OCI-LY1 (cell line): Measurements from ENCODE around the gene ST3GAL5.
A peak's percentile ranks its signal among the peaks of the same experiment; 100 is the strongest.

ENCODE experiments used
- H2AFZ ChIP-seq: fragments of 200-600 bp; sonication (generic), shearing (Covaris generic); 2 replicates; pipeline ENCODE4 v1.6.0; 2014; ENCODE audit warnings: antibody characterized with exemption, mild to moderate bottlenecking, low read length
- H3F3A ChIP-seq: fragments of 200-600 bp; sonication (generic), shearing (Covaris generic); 2 replicates; pipeline ENCODE4 v1.6.0; 2014; ENCODE audit warnings: mild to moderate bottlenecking, antibody characterized with exemption, low read length, moderate library complexity; ENCODE audit not compliant: insufficient read depth
- H3K27ac ChIP-seq: fragments of 200-600 bp; sonication (generic); 2 replicates; pipeline ENCODE4 v1.5.1; 2014; ENCODE audit warnings: low read length, mixed run types, mild to moderate bottlenecking, low read depth; ENCODE audit not compliant: poor library complexity, severe bottlenecking
- H3K27me3 ChIP-seq: fragments of 200-600 bp; sonication (generic); 2 replicates; pipeline ENCODE4 v1.6.0; 2014; ENCODE audit warnings: antibody characterized with exemption, mild to moderate bottlenecking, low read length, moderate library complexity; ENCODE audit not compliant: insufficient read depth
- H3K36me3 ChIP-seq: fragments of 200-600 bp; sonication (generic); 2 replicates; pipeline ENCODE4 v1.6.1; 2014; ENCODE audit warnings: mild to moderate bottlenecking, antibody characterized with exemption, low read length, moderate library complexity, mixed read lengths; ENCODE audit not compliant: insufficient read depth
- H3K4me1 ChIP-seq: fragments of 200-600 bp; sonication (generic); 2 replicates; pipeline ENCODE4 v1.5.1; 2014; ENCODE audit warnings: mild to moderate bottlenecking, low read length, moderate library complexity; ENCODE audit not compliant: insufficient read depth, severe bottlenecking
- H3K4me2 ChIP-seq: fragments of 200-600 bp; sonication (generic), shearing (Covaris generic); 2 replicates; pipeline ENCODE4 v1.6.1; 2014; ENCODE audit warnings: low read length
- H3K4me3 ChIP-seq: fragments of 200-600 bp; sonication (generic); 2 replicates; pipeline ENCODE4 v1.5.1; 2014; ENCODE audit warnings: low read length, low read depth, mild to moderate bottlenecking, mixed read lengths; ENCODE audit not compliant: poor library complexity, severe bottlenecking
- H3K79me2 ChIP-seq: fragments of 200-600 bp; shearing (Covaris generic); 2 replicates; pipeline ENCODE4 v1.6.1; 2016; ENCODE audit warnings: mixed run types, low read length, mixed read lengths; ENCODE audit not compliant: insufficient read depth
- H3K9ac ChIP-seq: fragments of 200-600 bp; sonication (generic), shearing (Covaris generic); 2 replicates; pipeline ENCODE4 v1.6.1; 2014; ENCODE audit warnings: mild to moderate bottlenecking, low read length, mixed read lengths
- H3K9me2 ChIP-seq: fragments of 200-600 bp; sonication (generic), shearing (Covaris generic); 2 replicates; pipeline ENCODE4 v1.6.1; 2014; ENCODE audit warnings: low read depth, mild to moderate bottlenecking, low read length, mixed read lengths
- H3K9me3 ChIP-seq: fragments of 200-600 bp; shearing (Covaris generic); 2 replicates; pipeline ENCODE4 v1.6.1; 2014; ENCODE audit warnings: low read length, mixed read lengths
- H4K20me1 ChIP-seq: fragments of 200-600 bp; sonication (generic), shearing (Covaris generic); 2 replicates; pipeline ENCODE4 v1.6.0; 2016; ENCODE audit warnings: mild to moderate bottlenecking, low read length; ENCODE audit not compliant: insufficient read depth
- EZH2 ChIP-seq: fragments of 200-600 bp; sonication (generic), shearing (Covaris generic); IDR thresholded peaks from 2 replicates; pipeline ENCODE4 v1.8.0; 2017; ENCODE audit warnings: borderline replicate concordance, mixed run types, mild to moderate bottlenecking, antibody characterized with exemption, low read length, moderate library complexity, mixed read lengths
- TF ChIP-seq, protein P1 (sequence below): fragments of 200-600 bp; sonication (generic), shearing (Covaris generic); IDR thresholded peaks from 2 replicates; pipeline ENCODE4 v1.5.1; 2017; ENCODE audit warnings: mild to moderate bottlenecking, antibody characterized with exemption, low read length, moderate library complexity, mixed read lengths

ST3GAL5 gene

DNA sequence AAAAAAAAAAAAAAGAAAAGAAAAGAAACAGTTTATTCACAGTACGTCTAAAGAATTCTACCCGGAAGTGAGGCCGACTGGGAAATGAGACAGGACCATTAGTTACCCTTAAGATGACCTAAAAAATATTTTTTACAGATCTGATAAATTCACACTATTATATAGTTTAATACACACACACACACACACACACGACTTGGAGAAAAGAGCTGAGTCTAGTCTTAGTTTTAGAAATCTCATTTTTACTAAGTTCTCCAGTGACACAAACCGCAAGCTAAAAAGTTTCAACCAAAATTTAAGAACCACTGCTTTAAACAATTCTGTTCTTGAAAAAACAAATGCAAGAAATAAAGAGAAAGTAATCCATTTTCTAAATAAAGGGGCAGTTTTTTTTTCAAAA lies 27.1 kb downstream of the ST3GAL5 start:
- Histone ChIP-seq H3F3A (no peaks in the 10 kb centered on the region), H3K79me2 (no peaks in the 10 kb centered on the region), H3K9ac (no peak overlapping the region), H3K4me2 (peak overlapping the region; percentile 20; the same call in 1 of the 2 replicates), H3K9me2 (no peaks in the 10 kb centered on the region), H3K9me3 (no peaks in the 10 kb centered on the region), H3K36me3 (no peaks in the 10 kb centered on the region), H2AFZ (no peak overlapping the region; the same call in 1 of the 2 replicates), H3K27ac (no peak overlapping the region), H3K4me1 (peaks cover 13% of the 10 kb centered on the region), H3K27me3 (no peaks in the 10 kb centered on the region), H4K20me1 (no peaks in the 10 kb centered on the region), H3K4me3 (no peak overlapping the region)
- TF ChIP-seq EZH2: no peak
- TF ChIP-seq, protein P1, sequence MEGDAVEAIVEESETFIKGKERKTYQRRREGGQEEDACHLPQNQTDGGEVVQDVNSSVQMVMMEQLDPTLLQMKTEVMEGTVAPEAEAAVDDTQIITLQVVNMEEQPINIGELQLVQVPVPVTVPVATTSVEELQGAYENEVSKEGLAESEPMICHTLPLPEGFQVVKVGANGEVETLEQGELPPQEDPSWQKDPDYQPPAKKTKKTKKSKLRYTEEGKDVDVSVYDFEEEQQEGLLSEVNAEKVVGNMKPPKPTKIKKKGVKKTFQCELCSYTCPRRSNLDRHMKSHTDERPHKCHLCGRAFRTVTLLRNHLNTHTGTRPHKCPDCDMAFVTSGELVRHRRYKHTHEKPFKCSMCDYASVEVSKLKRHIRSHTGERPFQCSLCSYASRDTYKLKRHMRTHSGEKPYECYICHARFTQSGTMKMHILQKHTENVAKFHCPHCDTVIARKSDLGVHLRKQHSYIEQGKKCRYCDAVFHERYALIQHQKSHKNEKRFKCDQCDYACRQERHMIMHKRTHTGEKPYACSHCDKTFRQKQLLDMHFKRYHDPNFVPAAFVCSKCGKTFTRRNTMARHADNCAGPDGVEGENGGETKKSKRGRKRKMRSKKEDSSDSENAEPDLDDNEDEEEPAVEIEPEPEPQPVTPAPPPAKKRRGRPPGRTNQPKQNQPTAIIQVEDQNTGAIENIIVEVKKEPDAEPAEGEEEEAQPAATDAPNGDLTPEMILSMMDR: no peak

DNA sequence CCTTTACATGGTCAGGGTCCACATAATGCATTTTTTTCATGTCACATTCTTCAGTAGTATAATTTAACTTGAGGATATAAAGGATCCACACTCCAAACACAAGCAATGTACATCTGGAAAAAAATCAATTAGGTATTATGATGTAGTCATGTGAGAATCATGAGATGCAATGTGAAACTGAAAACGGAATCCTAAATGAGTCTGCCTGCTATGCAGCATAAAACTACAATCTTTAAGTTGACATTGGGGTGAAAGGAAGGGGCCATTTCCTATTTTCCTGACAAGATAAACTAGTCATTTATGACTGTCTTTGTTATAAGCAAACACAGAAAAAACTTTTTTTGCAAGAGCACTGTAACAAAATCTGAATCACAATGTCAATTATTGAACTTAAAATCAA lies 27.6 kb downstream of the ST3GAL5 start:
- H3K27ac ChIP-seq: no peak overlapping the region

DNA sequence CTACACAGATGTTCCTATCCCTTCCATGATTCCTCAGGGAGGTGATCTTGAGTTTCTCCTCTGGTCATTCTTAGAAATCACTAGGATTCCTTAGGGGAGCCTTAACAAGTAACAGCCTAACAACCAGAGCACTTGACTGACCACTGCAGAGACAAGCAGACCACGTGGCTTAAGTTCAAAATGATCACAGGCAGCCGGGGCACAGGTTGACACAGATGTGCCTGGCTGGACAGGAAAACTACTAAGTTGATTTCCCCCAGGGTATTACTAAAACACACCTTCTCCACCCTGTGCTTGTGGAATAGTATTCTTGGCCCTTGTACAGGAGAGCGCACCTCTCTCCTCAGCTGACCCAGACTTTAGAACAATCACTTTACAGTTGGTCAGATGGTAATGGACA lies 29.9 kb downstream of the ST3GAL5 start:
- H3K79me2 ChIP-seq: no peaks in the 10 kb centered on the region

More for the DNA sequence above, 27.6 kb downstream of the ST3GAL5 start:
- H4K20me1 ChIP-seq: no peaks in the 10 kb centered on the region
- no peaks in the 10 kb centered on the region; the same call in 1 of the 2 replicates for H3K36me3 ChIP-seq
- no peaks in the 10 kb centered on the region for H3K79me2 ChIP-seq
- H3K9me2 ChIP-seq: no peaks in the 10 kb centered on the region
- no peaks in the 10 kb centered on the region for H3K9me3 ChIP-seq
- no peaks in the 10 kb centered on the region for H3F3A ChIP-seq
- no peak overlapping the region for H3K4me3 ChIP-seq
- no peak for TF ChIP-seq EZH2
- TF ChIP-seq, protein P1: no peak
- H3K4me2 ChIP-seq: peak overlapping the region; percentile 20; the same call in 1 of the 2 replicates
- no peaks in the 10 kb centered on the region for H3K27me3 ChIP-seq
- no peak overlapping the region for H2AFZ ChIP-seq
- H3K9ac ChIP-seq: no peak overlapping the region
- peaks cover 13% of the 10 kb centered on the region for H3K4me1 ChIP-seq

More for the DNA sequence above, 29.9 kb downstream of the ST3GAL5 start:
- Histone ChIP-seq H3F3A (no peaks in the 10 kb centered on the region; the same call in 1 of the 2 replicates), H3K9ac (no peak overlapping the region), H3K27me3 (no peaks in the 10 kb centered on the region), H3K4me3 (no peak overlapping the region), H3K36me3 (peaks cover 16% of the 10 kb centered on the region), H3K4me1 (peaks cover 18% of the 10 kb centered on the region), H2AFZ (no peak overlapping the region), H3K27ac (no peak overlapping the region), H3K4me2 (no peak overlapping the region), H3K9me2 (no peaks in the 10 kb centered on the region), H3K9me3 (peaks cover 6% of the 10 kb centered on the region; the same call in 1 of the 2 replicates), H4K20me1 (no peaks in the 10 kb centered on the region)
- TF ChIP-seq EZH2: no peak
- TF ChIP-seq, protein P1: no peak
